H9 (cell line): ENCODE data around the gene GPR107. TPM values are rescaled to one million over a fixed set of nuclear protein-coding genes. Genes with fewer than 3 reads are reported as not detected.

Experiments used
- DNase-seq: peaks from one replicate; pipeline ENCODE4 v3.0.0-alpha.2; 2017
- H2AFZ ChIP-seq: one replicate; pipeline ENCODE4 v1.6.1; 2013; ENCODE audit warnings: mild to moderate bottlenecking, low read length, control low read depth, moderate library complexity
- H2AK5ac ChIP-seq: 2 replicates; pipeline ENCODE4 v1.6.1; 2013; ENCODE audit warnings: low read length, control low read depth, mixed read lengths; ENCODE audit not compliant: insufficient read length
- H2BK120ac ChIP-seq: one replicate; pipeline ENCODE4 v1.6.1; 2013; ENCODE audit warnings: low read depth, mild to moderate bottlenecking, low read length, control low read depth, inconsistent platforms; ENCODE audit not compliant: poor library complexity, severe bottlenecking
- H2BK12ac ChIP-seq: 2 replicates; pipeline ENCODE4 v1.6.1; 2013; ENCODE audit warnings: low read length, control low read depth, mixed read lengths, low read depth; ENCODE audit not compliant: insufficient read length
- H2BK15ac ChIP-seq: 2 replicates; pipeline ENCODE4 v1.6.1; 2013; ENCODE audit warnings: low read depth, low read length, control low read depth
- H2BK20ac ChIP-seq: one replicate; pipeline ENCODE4 v1.6.1; 2013; ENCODE audit warnings: low read depth, mild to moderate bottlenecking, low read length, control low read depth, inconsistent platforms; ENCODE audit not compliant: poor library complexity, severe bottlenecking
- H2BK5ac ChIP-seq: 2 replicates; pipeline ENCODE4 v1.6.1; 2013; ENCODE audit warnings: low read length, control low read depth, mixed read lengths; ENCODE audit not compliant: insufficient read length
- H3K14ac ChIP-seq: 2 replicates; pipeline ENCODE4 v1.6.1; 2013; ENCODE audit warnings: low read length, control low read depth; ENCODE audit not compliant: insufficient read depth
- H3K18ac ChIP-seq: 2 replicates; pipeline ENCODE4 v1.6.1; 2013; ENCODE audit warnings: low read depth, mild to moderate bottlenecking, mixed read lengths, low read length, control low read depth; ENCODE audit not compliant: insufficient read length
- H3K23ac ChIP-seq: 2 replicates; pipeline ENCODE4 v1.6.1; 2013; ENCODE audit warnings: low read length, control low read depth, mixed read lengths, low read depth; ENCODE audit not compliant: insufficient read length
- H3K23me2 ChIP-seq: 2 replicates; pipeline ENCODE4 v1.6.1; 2013; ENCODE audit warnings: low read depth, mild to moderate bottlenecking, mixed read lengths, low read length, control low read depth; ENCODE audit not compliant: insufficient read length, poor library complexity, severe bottlenecking
- H3K27ac ChIP-seq: 2 replicates; pipeline ENCODE4 v1.5.1; 2013; ENCODE audit warnings: low read length, control low read depth, mixed read lengths, low read depth; ENCODE audit not compliant: insufficient read length
- H3K27me3 ChIP-seq: 2 replicates; pipeline ENCODE4 v1.6.1; 2013; ENCODE audit warnings: low read length, control low read depth, inconsistent platforms; ENCODE audit not compliant: insufficient read depth
- H3K4ac ChIP-seq: 2 replicates; pipeline ENCODE4 v1.6.1; 2013; ENCODE audit warnings: low read depth, mild to moderate bottlenecking, control low read depth, inconsistent platforms, low read length, moderate library complexity
- H3K4me1 ChIP-seq: 2 replicates; pipeline ENCODE4 v1.6.1; 2013; ENCODE audit warnings: low read length, control low read depth, inconsistent platforms; ENCODE audit not compliant: insufficient read depth
- H3K4me2 ChIP-seq: 2 replicates; pipeline ENCODE4 v1.6.1; 2013; ENCODE audit warnings: low read length, control low read depth, mixed read lengths; ENCODE audit not compliant: insufficient read length, insufficient read depth
- H3K56ac ChIP-seq: 2 replicates; pipeline ENCODE4 v1.6.1; 2013; ENCODE audit warnings: low read depth, mild to moderate bottlenecking, mixed read lengths, low read length, control low read depth; ENCODE audit not compliant: insufficient read length
- H3K79me1 ChIP-seq: 2 replicates; pipeline ENCODE4 v1.6.1; 2013; ENCODE audit warnings: low read depth, mild to moderate bottlenecking, moderate library complexity, low read length, control low read depth, inconsistent platforms; ENCODE audit not compliant: insufficient read depth, poor library complexity, severe bottlenecking
- H3K79me2 ChIP-seq: 2 replicates; pipeline ENCODE4 v1.6.1; 2013; ENCODE audit warnings: low read length, control low read depth, inconsistent platforms; ENCODE audit not compliant: insufficient read depth
- H3K9ac ChIP-seq: 2 replicates; pipeline ENCODE4 v1.6.1; 2013; ENCODE audit warnings: low read length, control low read depth, mixed read lengths; ENCODE audit not compliant: insufficient read length; ENCODE audit errors: extremely low read depth
- H3K9me3 ChIP-seq: one replicate; pipeline ENCODE4 v1.6.1; 2013; ENCODE audit warnings: low read depth, low read length, inconsistent platforms; ENCODE audit not compliant: control insufficient read depth
- H3T11ph ChIP-seq: one replicate; pipeline ENCODE4 v1.6.1; 2013; ENCODE audit warnings: mild to moderate bottlenecking, low read length, control low read depth, inconsistent platforms
- H4K20me1 ChIP-seq: one replicate; pipeline ENCODE4 v1.6.1; 2013; ENCODE audit not compliant: control insufficient read depth, insufficient read length, insufficient read depth
- H4K5ac ChIP-seq: 2 replicates; pipeline ENCODE4 v1.6.1; 2013; ENCODE audit warnings: low read depth, mild to moderate bottlenecking, mixed read lengths, low read length, control low read depth; ENCODE audit not compliant: insufficient read length
- H4K8ac ChIP-seq: replicated peaks from 2 replicates; pipeline ENCODE4 v1.6.1; 2013; ENCODE audit warnings: low read length, control low read depth, mixed read lengths, low read depth; ENCODE audit not compliant: insufficient read length
- H4K91ac ChIP-seq: 2 replicates; pipeline ENCODE4 v1.6.1; 2013; ENCODE audit warnings: low read depth, mild to moderate bottlenecking, moderate library complexity, mixed read lengths, low read length, control low read depth; ENCODE audit not compliant: insufficient read length
- H3K27ac Mint-ChIP-seq, 3 experiments: 2 replicates in 2 of 3; 3 replicates in 1 of 3; pipeline ENCODE4 v1.8.0; 2020 to 2021; ENCODE audit warnings: mixed read lengths in 3 of 3, mild to moderate bottlenecking in 1 of 3, moderate library complexity in 1 of 3
- H3K27me3 Mint-ChIP-seq: 2 replicates; pipeline ENCODE4 v1.8.0; 2021; ENCODE audit warnings: low read depth, mild to moderate bottlenecking, moderate library complexity, mixed read lengths
- H3K36me3 Mint-ChIP-seq, 3 experiments: 2 replicates in 2 of 3; 3 replicates in 1 of 3; pipeline ENCODE4 v1.8.0; 2020 to 2021; ENCODE audit warnings: low read depth in 3 of 3, mixed read lengths in 3 of 3; ENCODE audit not compliant: insufficient read depth in 1 of 3
- H3K4me1 Mint-ChIP-seq, 2 experiments: 2 replicates each; pipeline ENCODE4 v1.8.0; 2020; ENCODE audit warnings: mixed read lengths in 2 of 2
- H3K4me3 Mint-ChIP-seq, 2 experiments: 2 replicates in 1 of 2; 3 replicates in 1 of 2; pipeline ENCODE4 v1.8.0; 2020 to 2021; ENCODE audit warnings: mild to moderate bottlenecking in 2 of 2, mixed read lengths in 2 of 2, moderate library complexity in 1 of 2
- H3K9me3 Mint-ChIP-seq, 2 experiments: 2 replicates in 1 of 2; 3 replicates in 1 of 2; pipeline ENCODE4 v1.8.0; 2020; ENCODE audit warnings: mild to moderate bottlenecking in 2 of 2, mixed read lengths in 2 of 2, moderate library complexity in 1 of 2
- CTCF ChIP-seq: fragments of 200-600 bp; sonication (generic); conservative IDR thresholded peaks from 3 replicates; pipeline ENCODE4 v1.8.0; 2021; ENCODE audit warnings: antibody characterized with exemption, mild to moderate bottlenecking
- WGBS: extraction: QIAGEN DNeasy Blood & Tissue Kit; methylation state at CpG from one replicate; pipeline ENCODE4 v1.1.7; 2013; ENCODE audit warnings: missing lambda C conversion rate, low lambda C conversion rate, mixed read lengths; ENCODE audit not compliant: insufficient read length; ENCODE audit errors: extremely low coverage; 5-methylcytosine and 5-hydroxymethylcytosine counted together
- total RNA-seq: library from RNA; stranded (reverse); gene quantifications from 2 replicates; pipeline ENCODE4 v1.2.1, GENCODE V29; 2021

GPR107 gene
- total RNA-seq, 1 experiment from 2014 or later, result 38.0 TPM

DNA sequence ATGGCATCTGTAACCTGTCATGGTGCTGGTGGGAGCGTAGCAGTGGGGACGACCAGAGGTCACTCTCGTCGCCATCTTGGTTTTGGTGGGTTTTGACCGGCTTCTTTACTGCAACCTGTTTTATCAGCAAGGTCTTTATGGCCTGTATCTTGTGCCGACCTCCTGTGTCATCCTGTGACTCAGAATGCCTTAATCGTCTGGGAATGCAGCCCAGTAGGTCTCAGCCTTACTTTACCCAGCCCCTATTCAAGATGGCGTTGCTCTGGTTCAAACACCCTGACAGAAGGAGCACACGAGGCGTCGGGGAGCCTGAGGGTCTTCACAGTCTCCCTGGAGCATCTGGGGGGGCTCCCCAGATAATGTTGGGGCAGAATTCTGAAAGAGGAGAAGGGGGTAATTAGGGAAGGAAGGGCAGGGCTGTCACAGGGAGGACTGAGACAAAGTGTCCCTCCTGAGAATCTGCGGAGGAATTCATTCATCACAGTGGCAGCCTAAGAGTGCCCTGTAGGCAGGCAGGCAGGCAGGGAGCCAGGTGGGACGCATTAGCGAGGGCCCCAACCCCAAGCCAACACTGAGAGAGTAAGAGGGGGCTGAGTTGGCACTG, 97.2 kb downstream of the GPR107 start:
- H3K36me3 Mint-ChIP-seq, result no peaks in the 10 kb centered on the region
- H2BK20ac ChIP-seq, result no peak overlapping the region
- H3K79me1 ChIP-seq, result no peaks in the 10 kb centered on the region
- H2AFZ ChIP-seq, result no peak overlapping the region
- no peak overlapping the region for H4K91ac ChIP-seq
- no peak overlapping the region for H2BK5ac ChIP-seq
- no peaks in the 10 kb centered on the region for H3K79me2 ChIP-seq
- H3K4me1 Mint-ChIP-seq, result peaks cover 11 to 17% of the 10 kb centered on the region in 2 experiments
- no peaks in the 10 kb centered on the region for H3K27me3 ChIP-seq
- no CpG with 5 or more reads among the region's 14 CpGs for WGBS
- H3K9ac ChIP-seq, result no peak overlapping the region
- H3K27ac ChIP-seq, result no peak overlapping the region
- no peak overlapping the region for H3K4me3 Mint-ChIP-seq
- peak overlapping the region in 2 of 3 experiments; percentile 76 to 77; a peak in 2 of 7 replicates for H3K27ac Mint-ChIP-seq
- no peak overlapping the region for H4K8ac ChIP-seq
- H3T11ph ChIP-seq, result no peak overlapping the region
- H3K27me3 Mint-ChIP-seq, result no peaks in the 10 kb centered on the region; the same call in 1 of the 2 replicates
- no peak for DNase-seq
- H3K18ac ChIP-seq, result no peak overlapping the region
- H3K4me1 ChIP-seq, result peaks cover 2% of the 10 kb centered on the region; the same call in 1 of the 2 replicates
- H3K9me3 Mint-ChIP-seq, result no peaks in the 10 kb centered on the region
- H3K4ac ChIP-seq, result no peak overlapping the region
- no peak overlapping the region for H3K4me2 ChIP-seq
- no peak overlapping the region for H2BK120ac ChIP-seq
- H2BK12ac ChIP-seq, result no peak overlapping the region
- H4K5ac ChIP-seq, result no peak overlapping the region
- H3K23ac ChIP-seq, result no peak overlapping the region
- H3K23me2 ChIP-seq, result no peaks in the 10 kb centered on the region
- no peak overlapping the region for H2BK15ac ChIP-seq
- no peak overlapping the region for H3K14ac ChIP-seq
- no peaks in the 10 kb centered on the region for H4K20me1 ChIP-seq
- no peak for TF ChIP-seq CTCF
- no peak overlapping the region for H2AK5ac ChIP-seq
- no peaks in the 10 kb centered on the region for H3K9me3 ChIP-seq
- no peak overlapping the region for H3K56ac ChIP-seq
